WTC11 (cell line): ENCODE results near the gene SP140L. TPM values are rescaled to one million over a fixed set of nuclear protein-coding genes. Genes with fewer than 3 reads are reported as not detected.

Experiments used
- ATAC-seq: fragments of 200-7000 bp; cut with Tn5 transposase; 2 replicates; pipeline ENCODE4 v1.10.0; 2021; ENCODE audit warnings: mild to moderate bottlenecking, moderate library complexity
- CTCF ChIA-PET: fragments of 300-600 bp; sonication (Branson Sonifier 250); formaldehyde crosslinking; loops from one replicate; lab custom pipeline; 2021; ENCODE audit warnings: antibody characterized with exemption; lab: Charles Lee
- POLR2A ChIA-PET: fragments of 350-600 bp; sonication (Branson Sonifier 250); formaldehyde crosslinking; loops from one replicate; lab custom pipeline; 2021; ENCODE audit warnings: antibody characterized with exemption; lab: Charles Lee
- DNase-seq: peaks from one replicate; pipeline ENCODE4 v3.0.0; 2021; ENCODE audit warnings: low spot score
- H3K27ac Mint-ChIP-seq: 2 replicates; pipeline ENCODE4 v1.8.0; 2021; ENCODE audit warnings: mixed read lengths
- H3K27me3 Mint-ChIP-seq: 2 replicates; pipeline ENCODE4 v1.8.0; 2021; ENCODE audit warnings: low read depth, mild to moderate bottlenecking, moderate library complexity, mixed read lengths
- H3K36me3 Mint-ChIP-seq: 2 replicates; pipeline ENCODE4 v1.8.0; 2021; ENCODE audit warnings: mixed read lengths
- H3K4me1 Mint-ChIP-seq: 2 replicates; pipeline ENCODE4 v1.8.0; 2022; ENCODE audit warnings: mixed read lengths
- H3K4me3 Mint-ChIP-seq: 2 replicates; pipeline ENCODE4 v1.8.0; 2021; ENCODE audit warnings: mild to moderate bottlenecking, moderate library complexity, mixed read lengths
- H3K9me3 Mint-ChIP-seq: 2 replicates; pipeline ENCODE4 v1.8.0; 2021; ENCODE audit warnings: mixed read lengths
- CREM ChIP-seq: sonication (generic); formaldehyde crosslinking; IDR thresholded peaks from 2 replicates; pipeline ENCODE4 v1.8.1; 2022; ENCODE audit warnings: mild to moderate bottlenecking, missing genetic modification reagents, moderate library complexity
- FOXJ3 ChIP-seq: sonication (generic); formaldehyde crosslinking; IDR thresholded peaks from 2 replicates; pipeline ENCODE4 v1.9.0; 2021; ENCODE audit warnings: missing genetic modification reagents, mild to moderate bottlenecking, borderline replicate concordance
- GRHL2 ChIP-seq: fragments of 250-450 bp; sonication (Bioruptor Pico); IDR thresholded peaks from 2 replicates; pipeline ENCODE4 v1.8.0; 2022; ENCODE audit warnings: mild to moderate bottlenecking, moderate library complexity; ENCODE audit not compliant: insufficient replicate concordance, severe bottlenecking
- NR1H2 ChIP-seq: sonication (generic); formaldehyde crosslinking; IDR thresholded peaks from 2 replicates; pipeline ENCODE4 v1.9.0; 2021; ENCODE audit warnings: mild to moderate bottlenecking, moderate library complexity, missing genetic modification reagents
- NR2C2 ChIP-seq: sonication (generic); formaldehyde crosslinking; IDR thresholded peaks from 2 replicates; pipeline ENCODE4 v1.8.0; 2022; ENCODE audit warnings: mild to moderate bottlenecking, missing genetic modification reagents
- OVOL2 ChIP-seq: fragments of 250-450 bp; sonication (Bioruptor Pico); IDR thresholded peaks from 2 replicates; pipeline ENCODE4 v1.9.0; 2021; ENCODE audit warnings: mild to moderate bottlenecking, borderline replicate concordance
- SP1 ChIP-seq: sonication (generic); formaldehyde crosslinking; conservative IDR thresholded peaks from 2 replicates; pipeline ENCODE4 v1.8.1; 2022; ENCODE audit warnings: missing genetic modification reagents
- TCF7 ChIP-seq: sonication (generic); formaldehyde crosslinking; IDR thresholded peaks from 2 replicates; pipeline ENCODE4 v1.8.0; 2022; ENCODE audit warnings: mild to moderate bottlenecking, low read depth, missing genetic modification reagents, moderate library complexity
- TEAD1 ChIP-seq: sonication (generic); formaldehyde crosslinking; IDR thresholded peaks from 2 replicates; pipeline ENCODE4 v1.8.0; 2022; ENCODE audit warnings: mild to moderate bottlenecking, missing genetic modification reagents
- ZNF138 ChIP-seq: sonication (generic); formaldehyde crosslinking; conservative IDR thresholded peaks from 2 replicates; pipeline ENCODE4 v1.8.1; 2022; ENCODE audit warnings: mild to moderate bottlenecking, moderate library complexity, missing genetic modification reagents
- ZNF263 ChIP-seq: sonication (generic); formaldehyde crosslinking; IDR thresholded peaks from 2 replicates; pipeline ENCODE4 v1.8.1; 2022; ENCODE audit warnings: low read depth, mild to moderate bottlenecking, moderate library complexity, missing genetic modification reagents
- total RNA-seq: library from RNA; stranded (reverse); gene quantifications from 3 replicates; pipeline ENCODE4 v1.2.3, GENCODE V29; 2021
- TF ChIP-seq, protein P1 (sequence below): fragments of 250-450 bp; sonication (Bioruptor Pico); IDR thresholded peaks from 2 replicates; pipeline ENCODE4 v1.9.0; 2021; ENCODE audit warnings: mild to moderate bottlenecking
- TF ChIP-seq, protein P2 (sequence below): fragments of 250-450 bp; sonication (Bioruptor Pico); IDR thresholded peaks from 2 replicates; pipeline ENCODE4 v2.1.2; 2022; ENCODE audit warnings: mild to moderate bottlenecking, moderate library complexity
- TF ChIP-seq, protein P3 (sequence below): sonication (generic); formaldehyde crosslinking; IDR thresholded peaks from 2 replicates; pipeline ENCODE4 v1.8.1; 2023; ENCODE audit warnings: mild to moderate bottlenecking, missing genetic modification reagents, moderate library complexity
- TF ChIP-seq, protein P4 (sequence below): sonication (generic); formaldehyde crosslinking; IDR thresholded peaks from 2 replicates; pipeline ENCODE4 v1.8.1; 2023; ENCODE audit warnings: mild to moderate bottlenecking, missing genetic modification reagents, moderate library complexity
- TF ChIP-seq, protein P5 (sequence below): fragments of 250-450 bp; sonication (Bioruptor Pico); IDR thresholded peaks from 2 replicates; pipeline ENCODE4 v1.9.0; 2021; ENCODE audit warnings: mild to moderate bottlenecking, borderline replicate concordance
- TF ChIP-seq, protein P6 (sequence below): fragments of 250-450 bp; sonication (Bioruptor Pico); conservative IDR thresholded peaks from 2 replicates; pipeline ENCODE4 v1.9.0; 2021; ENCODE audit warnings: mild to moderate bottlenecking
- TF ChIP-seq, protein P7 (sequence below): sonication (generic); formaldehyde crosslinking; IDR thresholded peaks from 2 replicates; pipeline ENCODE4 v1.8.0; 2022; ENCODE audit warnings: mild to moderate bottlenecking, missing genetic modification reagents
- TF ChIP-seq, protein P8 (sequence below): fragments of 250-450 bp; sonication (Bioruptor Pico); IDR thresholded peaks from 2 replicates; pipeline ENCODE4 v1.9.0; 2021; ENCODE audit warnings: mild to moderate bottlenecking

Gene SP140L
- total RNA-seq, 1 experiment from 2014 or later = 3.2 TPM

DNA sequence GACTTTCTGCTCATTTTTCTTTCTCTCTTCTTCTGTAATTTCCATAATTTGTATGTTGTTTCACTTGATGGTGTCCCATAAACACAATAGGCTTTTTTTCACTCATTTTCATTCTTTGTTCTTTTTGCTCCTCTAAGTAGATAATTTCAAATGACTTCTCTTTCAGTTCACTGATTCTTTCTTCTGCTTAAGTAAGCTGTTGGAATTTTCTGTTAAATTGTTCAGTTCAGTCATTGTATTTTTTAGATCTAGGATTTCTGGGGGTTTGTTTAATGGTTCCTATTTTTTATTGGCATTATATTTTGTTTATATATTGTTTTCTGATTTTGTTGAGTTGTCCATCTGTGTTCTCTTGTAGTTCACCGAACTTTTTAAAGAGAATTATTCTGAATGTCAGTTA lies 19.5 kb downstream of the SP140L start:
- no peak overlapping the region for H3K4me3 Mint-ChIP-seq
- no peaks in the 10 kb centered on the region for H3K27me3 Mint-ChIP-seq
- POLR2A ChIA-PET = no interaction called here
- no peak overlapping the region for H3K27ac Mint-ChIP-seq
- no peak for ATAC-seq
- TF ChIP-seq NR1H2 (CRISPR knock-in tag) (no peak), OVOL2 (no peak)
- CTCF ChIA-PET = no interaction called here
- peaks cover 42% of the 10 kb centered on the region for H3K9me3 Mint-ChIP-seq
- H3K4me1 Mint-ChIP-seq = peaks cover 17% of the 10 kb centered on the region
- peaks cover 19% of the 10 kb centered on the region for H3K36me3 Mint-ChIP-seq
- DNase-seq = no peak

DNA sequence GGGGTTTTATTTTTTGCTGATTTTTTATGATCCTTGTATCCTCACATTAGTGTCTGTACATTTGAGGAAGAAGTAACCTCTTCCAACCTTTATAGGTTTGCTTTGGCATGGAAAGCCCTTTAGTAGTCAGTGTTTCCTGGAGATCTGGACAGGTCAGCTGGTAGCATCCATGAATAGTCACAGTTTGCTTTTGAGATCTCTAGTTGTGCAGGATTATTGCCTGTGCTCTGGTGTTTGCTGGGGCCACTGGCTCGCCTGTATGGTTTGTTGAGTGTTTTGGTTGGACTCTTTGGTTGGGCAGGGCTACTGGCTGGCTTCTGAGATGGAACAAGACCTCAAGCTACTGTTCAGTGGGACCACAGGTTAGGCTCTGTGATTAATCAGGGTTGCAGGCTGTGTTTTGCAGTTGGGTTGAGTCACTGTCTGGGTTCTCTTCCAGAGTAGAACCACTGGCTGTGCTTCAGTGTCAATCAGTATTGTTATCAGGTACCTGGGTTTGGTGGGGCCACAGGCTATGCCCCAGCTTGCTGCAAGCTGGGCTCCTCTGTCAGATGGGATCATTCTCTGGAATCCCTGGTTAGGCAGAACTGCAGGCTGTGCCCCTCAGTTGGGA lies 20.0 kb downstream of the SP140L start:
- DNase-seq (no peak), ATAC-seq (no peak)
- ChIA-PET POLR2A (no interaction called here), CTCF (no interaction called here)
- peaks cover 19% of the 10 kb centered on the region for H3K36me3 Mint-ChIP-seq
- peaks cover 17% of the 10 kb centered on the region for H3K4me1 Mint-ChIP-seq
- H3K4me3 Mint-ChIP-seq = no peak overlapping the region
- no peak overlapping the region for H3K27ac Mint-ChIP-seq
- peaks cover 42% of the 10 kb centered on the region for H3K9me3 Mint-ChIP-seq
- H3K27me3 Mint-ChIP-seq = no peaks in the 10 kb centered on the region
- TF ChIP-seq, protein P1, sequence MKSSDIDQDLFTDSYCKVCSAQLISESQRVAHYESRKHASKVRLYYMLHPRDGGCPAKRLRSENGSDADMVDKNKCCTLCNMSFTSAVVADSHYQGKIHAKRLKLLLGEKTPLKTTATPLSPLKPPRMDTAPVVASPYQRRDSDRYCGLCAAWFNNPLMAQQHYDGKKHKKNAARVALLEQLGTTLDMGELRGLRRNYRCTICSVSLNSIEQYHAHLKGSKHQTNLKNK (CRISPR knock-in tag) = no peak
- TF ChIP-seq, protein P2, sequence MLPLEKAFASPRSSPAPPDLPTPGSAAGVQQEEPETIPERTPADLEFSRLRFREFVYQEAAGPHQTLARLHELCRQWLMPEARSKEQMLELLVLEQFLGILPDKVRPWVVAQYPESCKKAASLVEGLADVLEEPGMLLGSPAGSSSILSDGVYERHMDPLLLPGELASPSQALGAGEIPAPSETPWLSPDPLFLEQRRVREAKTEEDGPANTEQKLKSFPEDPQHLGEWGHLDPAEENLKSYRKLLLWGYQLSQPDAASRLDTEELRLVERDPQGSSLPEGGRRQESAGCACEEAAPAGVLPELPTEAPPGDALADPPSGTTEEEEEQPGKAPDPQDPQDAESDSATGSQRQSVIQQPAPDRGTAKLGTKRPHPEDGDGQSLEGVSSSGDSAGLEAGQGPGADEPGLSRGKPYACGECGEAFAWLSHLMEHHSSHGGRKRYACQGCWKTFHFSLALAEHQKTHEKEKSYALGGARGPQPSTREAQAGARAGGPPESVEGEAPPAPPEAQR (CRISPR knock-in tag) = no peak
- TF ChIP-seq GRHL2 (CRISPR knock-in tag) (no peak), ZNF263 (no peak), ZNF138 (no peak), SP1 (no peak), FOXJ3 (CRISPR knock-in tag) (no peak), OVOL2 (no peak), TEAD1 (CRISPR knock-in tag) (no peak), NR2C2 (CRISPR knock-in tag) (no peak), CREM (CRISPR knock-in tag) (no peak), TCF7 (CRISPR knock-in tag) (no peak)
- TF ChIP-seq, protein P3, sequence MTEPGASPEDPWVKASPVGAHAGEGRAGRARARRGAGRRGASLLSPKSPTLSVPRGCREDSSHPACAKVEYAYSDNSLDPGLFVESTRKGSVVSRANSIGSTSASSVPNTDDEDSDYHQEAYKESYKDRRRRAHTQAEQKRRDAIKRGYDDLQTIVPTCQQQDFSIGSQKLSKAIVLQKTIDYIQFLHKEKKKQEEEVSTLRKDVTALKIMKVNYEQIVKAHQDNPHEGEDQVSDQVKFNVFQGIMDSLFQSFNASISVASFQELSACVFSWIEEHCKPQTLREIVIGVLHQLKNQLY (CRISPR knock-in tag) = no peak
- TF ChIP-seq, protein P4, sequence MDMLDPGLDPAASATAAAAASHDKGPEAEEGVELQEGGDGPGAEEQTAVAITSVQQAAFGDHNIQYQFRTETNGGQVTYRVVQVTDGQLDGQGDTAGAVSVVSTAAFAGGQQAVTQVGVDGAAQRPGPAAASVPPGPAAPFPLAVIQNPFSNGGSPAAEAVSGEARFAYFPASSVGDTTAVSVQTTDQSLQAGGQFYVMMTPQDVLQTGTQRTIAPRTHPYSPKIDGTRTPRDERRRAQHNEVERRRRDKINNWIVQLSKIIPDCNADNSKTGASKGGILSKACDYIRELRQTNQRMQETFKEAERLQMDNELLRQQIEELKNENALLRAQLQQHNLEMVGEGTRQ (CRISPR knock-in tag) = no peak
- TF ChIP-seq, protein P5, sequence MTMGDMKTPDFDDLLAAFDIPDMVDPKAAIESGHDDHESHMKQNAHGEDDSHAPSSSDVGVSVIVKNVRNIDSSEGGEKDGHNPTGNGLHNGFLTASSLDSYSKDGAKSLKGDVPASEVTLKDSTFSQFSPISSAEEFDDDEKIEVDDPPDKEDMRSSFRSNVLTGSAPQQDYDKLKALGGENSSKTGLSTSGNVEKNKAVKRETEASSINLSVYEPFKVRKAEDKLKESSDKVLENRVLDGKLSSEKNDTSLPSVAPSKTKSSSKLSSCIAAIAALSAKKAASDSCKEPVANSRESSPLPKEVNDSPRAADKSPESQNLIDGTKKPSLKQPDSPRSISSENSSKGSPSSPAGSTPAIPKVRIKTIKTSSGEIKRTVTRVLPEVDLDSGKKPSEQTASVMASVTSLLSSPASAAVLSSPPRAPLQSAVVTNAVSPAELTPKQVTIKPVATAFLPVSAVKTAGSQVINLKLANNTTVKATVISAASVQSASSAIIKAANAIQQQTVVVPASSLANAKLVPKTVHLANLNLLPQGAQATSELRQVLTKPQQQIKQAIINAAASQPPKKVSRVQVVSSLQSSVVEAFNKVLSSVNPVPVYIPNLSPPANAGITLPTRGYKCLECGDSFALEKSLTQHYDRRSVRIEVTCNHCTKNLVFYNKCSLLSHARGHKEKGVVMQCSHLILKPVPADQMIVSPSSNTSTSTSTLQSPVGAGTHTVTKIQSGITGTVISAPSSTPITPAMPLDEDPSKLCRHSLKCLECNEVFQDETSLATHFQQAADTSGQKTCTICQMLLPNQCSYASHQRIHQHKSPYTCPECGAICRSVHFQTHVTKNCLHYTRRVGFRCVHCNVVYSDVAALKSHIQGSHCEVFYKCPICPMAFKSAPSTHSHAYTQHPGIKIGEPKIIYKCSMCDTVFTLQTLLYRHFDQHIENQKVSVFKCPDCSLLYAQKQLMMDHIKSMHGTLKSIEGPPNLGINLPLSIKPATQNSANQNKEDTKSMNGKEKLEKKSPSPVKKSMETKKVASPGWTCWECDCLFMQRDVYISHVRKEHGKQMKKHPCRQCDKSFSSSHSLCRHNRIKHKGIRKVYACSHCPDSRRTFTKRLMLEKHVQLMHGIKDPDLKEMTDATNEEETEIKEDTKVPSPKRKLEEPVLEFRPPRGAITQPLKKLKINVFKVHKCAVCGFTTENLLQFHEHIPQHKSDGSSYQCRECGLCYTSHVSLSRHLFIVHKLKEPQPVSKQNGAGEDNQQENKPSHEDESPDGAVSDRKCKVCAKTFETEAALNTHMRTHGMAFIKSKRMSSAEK (CRISPR knock-in tag) = no peak
- TF ChIP-seq, protein P6, sequence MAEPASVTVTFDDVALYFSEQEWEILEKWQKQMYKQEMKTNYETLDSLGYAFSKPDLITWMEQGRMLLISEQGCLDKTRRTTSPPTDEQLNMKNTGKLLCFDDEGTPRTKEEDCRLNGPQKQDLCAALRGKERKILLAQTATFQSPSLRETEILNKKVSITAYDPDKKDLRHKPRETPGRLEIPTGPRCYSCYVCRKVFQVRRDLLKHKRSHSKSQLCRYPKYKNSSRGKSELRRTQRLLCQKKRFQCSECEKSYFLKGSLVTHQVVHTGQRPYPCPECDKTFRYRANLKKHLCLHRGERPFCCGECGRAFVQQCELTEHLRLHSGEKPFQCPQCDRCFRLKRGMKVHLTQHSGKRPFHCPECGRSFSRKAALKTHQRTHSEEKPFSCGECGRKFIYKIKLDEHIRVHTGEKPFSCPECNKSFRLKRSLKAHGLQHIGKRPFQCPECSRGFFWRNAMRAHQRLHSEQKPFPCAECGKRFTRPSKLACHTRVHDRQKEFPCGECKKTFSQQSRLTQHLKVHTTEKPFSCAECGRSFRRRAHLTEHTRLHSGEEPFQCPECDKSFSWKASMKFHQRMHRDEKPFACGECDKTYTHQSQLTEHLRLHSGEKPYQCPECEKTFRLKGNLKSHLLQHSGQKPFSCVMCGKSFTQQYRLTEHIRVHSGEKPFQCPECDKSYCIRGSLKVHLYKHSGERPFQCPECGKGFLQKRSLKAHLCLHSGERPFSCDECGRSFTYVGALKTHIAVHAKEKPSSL = no peak
- TF ChIP-seq, protein P7, sequence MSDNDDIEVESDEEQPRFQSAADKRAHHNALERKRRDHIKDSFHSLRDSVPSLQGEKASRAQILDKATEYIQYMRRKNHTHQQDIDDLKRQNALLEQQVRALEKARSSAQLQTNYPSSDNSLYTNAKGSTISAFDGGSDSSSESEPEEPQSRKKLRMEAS = no peak
- TF ChIP-seq, protein P8, sequence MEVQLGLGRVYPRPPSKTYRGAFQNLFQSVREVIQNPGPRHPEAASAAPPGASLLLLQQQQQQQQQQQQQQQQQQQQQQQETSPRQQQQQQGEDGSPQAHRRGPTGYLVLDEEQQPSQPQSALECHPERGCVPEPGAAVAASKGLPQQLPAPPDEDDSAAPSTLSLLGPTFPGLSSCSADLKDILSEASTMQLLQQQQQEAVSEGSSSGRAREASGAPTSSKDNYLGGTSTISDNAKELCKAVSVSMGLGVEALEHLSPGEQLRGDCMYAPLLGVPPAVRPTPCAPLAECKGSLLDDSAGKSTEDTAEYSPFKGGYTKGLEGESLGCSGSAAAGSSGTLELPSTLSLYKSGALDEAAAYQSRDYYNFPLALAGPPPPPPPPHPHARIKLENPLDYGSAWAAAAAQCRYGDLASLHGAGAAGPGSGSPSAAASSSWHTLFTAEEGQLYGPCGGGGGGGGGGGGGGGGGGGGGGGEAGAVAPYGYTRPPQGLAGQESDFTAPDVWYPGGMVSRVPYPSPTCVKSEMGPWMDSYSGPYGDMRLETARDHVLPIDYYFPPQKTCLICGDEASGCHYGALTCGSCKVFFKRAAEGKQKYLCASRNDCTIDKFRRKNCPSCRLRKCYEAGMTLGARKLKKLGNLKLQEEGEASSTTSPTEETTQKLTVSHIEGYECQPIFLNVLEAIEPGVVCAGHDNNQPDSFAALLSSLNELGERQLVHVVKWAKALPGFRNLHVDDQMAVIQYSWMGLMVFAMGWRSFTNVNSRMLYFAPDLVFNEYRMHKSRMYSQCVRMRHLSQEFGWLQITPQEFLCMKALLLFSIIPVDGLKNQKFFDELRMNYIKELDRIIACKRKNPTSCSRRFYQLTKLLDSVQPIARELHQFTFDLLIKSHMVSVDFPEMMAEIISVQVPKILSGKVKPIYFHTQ (CRISPR knock-in tag) = no peak
